ENCODE results near the gene CACNG5. TPM values are rescaled to one million over a fixed set of nuclear protein-coding genes. Genes with fewer than 3 reads are reported as not detected.
A peak's percentile ranks its signal among the peaks of the same experiment; 100 is the strongest.

Gene CACNG5
- total RNA-seq, 6 experiments from 2014 or later: not detected

GRCh38 chr17:66849032-66849655 is 14.2 kb downstream of the CACNG5 start:
- peak in 1 of 3 donors; percentile 31 for DNase-seq
- 59% methylated on average over 6 of the region's 14 CpGs for WGBS (ENCODE audit: insufficient coverage, low coverage, low lambda C conversion rate, missing lambda C conversion rate)
- intact Hi-C loops (cut with DNase I): no loop called here

GRCh38 chr17:66849851-66850580 is 15.1 kb downstream of the CACNG5 start:
- 61% methylated on average over 4 of the region's 4 CpGs for WGBS (ENCODE audit: insufficient coverage, low coverage, low lambda C conversion rate, missing lambda C conversion rate)

More at GRCh38 chr17:66849032-66849655, 14.2 kb downstream of the CACNG5 start:
- H3K4me1 ChIP-seq: no peaks in the 10 kb centered on the region
- no peak for TF ChIP-seq CTCF (IDR thresholded peaks at IDR 0.05)
- TF ChIP-seq POLR2A (IDR thresholded peaks at IDR 0.05): no peak
- peak in 1 of 4 donors; percentile 31 for ATAC-seq
- no peaks in the 10 kb centered on the region for H3K27me3 ChIP-seq
- H3K36me3 ChIP-seq: no peaks in the 10 kb centered on the region
- no peak overlapping the region for H3K27ac ChIP-seq
- H3K4me3 ChIP-seq: no peak overlapping the region
- H3K9me3 ChIP-seq: no peaks in the 10 kb centered on the region

GRCh38 chr17:66850692-66851091 is 15.8 kb downstream of the CACNG5 start:
- Histone ChIP-seq H3K9me3 (no peaks in the 10 kb centered on the region), H3K36me3 (no peaks in the 10 kb centered on the region), H3K4me3 (no peak overlapping the region), H3K27ac (no peak overlapping the region), H3K4me1 (no peaks in the 10 kb centered on the region), H3K27me3 (no peaks in the 10 kb centered on the region)
- ATAC-seq (peak in 2 of 4 donors; percentile 36 to 61), DNase-seq (peak in 1 of 3 donors; percentile 11)
- 35% methylated on average over 3 of the region's 3 CpGs for WGBS (ENCODE audit: insufficient coverage, low coverage, low lambda C conversion rate, missing lambda C conversion rate)
- intact Hi-C loops (cut with DNase I): no loop called here
- TF ChIP-seq CTCF (IDR thresholded peaks at IDR 0.05) (no peak), POLR2A (IDR thresholded peaks at IDR 0.05) (no peak)

More at GRCh38 chr17:66849851-66850580, 15.1 kb downstream of the CACNG5 start:
- Histone ChIP-seq H3K4me3 (no peak overlapping the region), H3K4me1 (no peaks in the 10 kb centered on the region), H3K36me3 (no peaks in the 10 kb centered on the region), H3K27me3 (no peaks in the 10 kb centered on the region), H3K27ac (no peak overlapping the region), H3K9me3 (no peaks in the 10 kb centered on the region)
- DNase-seq (peak in 1 of 3 donors; percentile 20), ATAC-seq (peak in 1 of 4 donors; percentile 52)
- intact Hi-C loops (cut with DNase I): no loop called here
- no peak for TF ChIP-seq POLR2A (IDR thresholded peaks at IDR 0.05)
- no peak for TF ChIP-seq CTCF (IDR thresholded peaks at IDR 0.05)

- no peak overlapping the region for H3K27ac ChIP-seq
- no peaks in the 10 kb centered on the region for H3K9me3 ChIP-seq
- no peak overlapping the region for H3K4me3 ChIP-seq
- intact Hi-C loops (cut with DNase I): no loop called here
- DNase-seq (peak in 1 of 3 donors; percentile 40), ATAC-seq (no peak)
- 67% methylated on average over 10 of the region's 10 CpGs for WGBS (ENCODE audit: insufficient coverage, low coverage, low lambda C conversion rate, missing lambda C conversion rate)
- no peaks in the 10 kb centered on the region for H3K36me3 ChIP-seq
- TF ChIP-seq POLR2A (IDR thresholded peaks at IDR 0.05) (no peak), CTCF (IDR thresholded peaks at IDR 0.05) (peak in 2 of 4 donors; percentile 8 to 35)
- H3K4me1 ChIP-seq: no peaks in the 10 kb centered on the region
- H3K27me3 ChIP-seq: no peaks in the 10 kb centered on the region
Observed at GRCh38 chr17:66855204-66855603, 20.3 kb downstream of the CACNG5 start.

Measured in right lobe of liver (tissue), 6 donors.